Upper lobe of right lung (tissue), 1 donor: ENCODE measurements around the gene TLR9. TPM values are rescaled to one million over a fixed set of nuclear protein-coding genes. Genes with fewer than 3 reads are reported as not detected.

Experiments
- ATAC-seq: fragments of 200-7000 bp; cut with Tn5 transposase; one replicate; pipeline ENCODE4 v1.9.1; 2020; ENCODE audit warnings: mild to moderate bottlenecking, moderate library complexity
- DNase-seq: peaks from one replicate; pipeline ENCODE4 v3.0.0-alpha.2; 2020
- H3K27ac ChIP-seq: fragments of 200-600 bp; one replicate; pipeline ENCODE4 v1.8.0; 2022
- H3K27me3 ChIP-seq: fragments of 200-600 bp; one replicate; pipeline ENCODE4 v1.8.0; 2022; ENCODE audit warnings: mild to moderate bottlenecking
- H3K36me3 ChIP-seq: fragments of 200-600 bp; one replicate; pipeline ENCODE4 v1.8.0; 2022
- H3K4me1 ChIP-seq: fragments of 200-600 bp; one replicate; pipeline ENCODE4 v1.8.0; 2022
- H3K4me3 ChIP-seq: fragments of 200-600 bp; one replicate; pipeline ENCODE4 v1.8.0; 2022; ENCODE audit warnings: mild to moderate bottlenecking
- H3K9me3 ChIP-seq: fragments of 200-600 bp; one replicate; pipeline ENCODE4 v1.8.0; 2022
- CTCF ChIP-seq: fragments of 200-600 bp; IDR thresholded peaks from one replicate; pipeline ENCODE4 v1.8.0; 2022; ENCODE audit warnings: antibody characterized with exemption
- intact Hi-C: fragments of 100-400 bp; cut with DNase I; formaldehyde crosslinking; loops from one replicate; pipeline ENCODE4 v1.11.0; 2022
- total RNA-seq: library from RNA; stranded (reverse); fragmentation: NEBNext Ultra II Directional; extraction: Animal tissue kit (Norgen Biotek cat#: 25700); gene quantifications from one replicate; pipeline ENCODE4 v1.2.1, GENCODE V29; 2021
- donor health status: DM: no; HTN: yes; CAD: no; lungs with severe emphysema.

Gene TLR9
- total RNA-seq, 1 donor from 2014 or later: 0.87 TPM

- Histone ChIP-seq H3K27me3 (no peaks in the 10 kb centered on the region), H3K4me1 (peaks cover 33% of the 10 kb centered on the region), H3K36me3 (peaks cover 21% of the 10 kb centered on the region), H3K9me3 (no peaks in the 10 kb centered on the region), H3K27ac (peak overlapping the region; percentile 84), H3K4me3 (no peak overlapping the region)
- ATAC-seq: no peak
- DNase-seq: peak; percentile 49
- no peak for TF ChIP-seq CTCF
- intact Hi-C loops: no loop called here
Measured at GRCh38 chr3:52236424-52236886, 11.0 kb upstream of the TLR9 start.

- TF ChIP-seq CTCF: no peak
- Histone ChIP-seq H3K4me1 (peaks cover 25% of the 10 kb centered on the region), H3K9me3 (no peaks in the 10 kb centered on the region), H3K27ac (no peak overlapping the region), H3K4me3 (no peak overlapping the region), H3K36me3 (peaks cover 38% of the 10 kb centered on the region), H3K27me3 (no peaks in the 10 kb centered on the region)
- DNase-seq (peak; percentile 54), ATAC-seq (no peak)
- intact Hi-C loops: loop anchor here (5.0 kb wide), 1 partner anchor 108 kb away; no protein-coding TSS in a partner anchor
Measured at GRCh38 chr3:52234516-52235447, 9.3 kb upstream of the TLR9 start.

- H3K27me3 ChIP-seq: no peaks in the 10 kb centered on the region
- intact Hi-C loops: loop anchor here (5.0 kb wide), 1 partner anchor 108 kb away; no protein-coding TSS in a partner anchor
- DNase-seq: no peak
- ATAC-seq: no peak
- H3K36me3 ChIP-seq: peaks cover 46% of the 10 kb centered on the region
- TF ChIP-seq CTCF: no peak
- H3K4me3 ChIP-seq: no peak overlapping the region
- peaks cover 23% of the 10 kb centered on the region for H3K4me1 ChIP-seq
- no peaks in the 10 kb centered on the region for H3K9me3 ChIP-seq
- no peak overlapping the region for H3K27ac ChIP-seq
Measured at GRCh38 chr3:52233968-52234367, 8.5 kb upstream of the TLR9 start.

GRCh38 chr3:52233108-52233591, 7.7 kb upstream of the TLR9 start:
- DNase-seq (no peak), ATAC-seq (no peak)
- Histone ChIP-seq H3K9me3 (no peaks in the 10 kb centered on the region), H3K27ac (no peak overlapping the region), H3K4me1 (peaks cover 19% of the 10 kb centered on the region), H3K4me3 (no peak overlapping the region), H3K36me3 (peaks cover 55% of the 10 kb centered on the region), H3K27me3 (no peaks in the 10 kb centered on the region)
- no peak for TF ChIP-seq CTCF
- intact Hi-C loops: loop anchor here (5.0 kb wide), 1 partner anchor 109 kb away; no protein-coding TSS in a partner anchor

- peak; percentile 59 for DNase-seq
- TF ChIP-seq CTCF: peak; percentile 22
- no peaks in the 10 kb centered on the region for H3K9me3 ChIP-seq
- peaks cover 58% of the 10 kb centered on the region for H3K36me3 ChIP-seq
- peaks cover 13% of the 10 kb centered on the region for H3K4me1 ChIP-seq
- H3K27me3 ChIP-seq: no peaks in the 10 kb centered on the region
- H3K27ac ChIP-seq: no peak overlapping the region
- no peak overlapping the region for H3K4me3 ChIP-seq
- intact Hi-C loops: loop anchor here (5.0 kb wide), 1 partner anchor 110 kb away; no protein-coding TSS in a partner anchor
- ATAC-seq: no peak
Measured at GRCh38 chr3:52232279-52233107, 7.0 kb upstream of the TLR9 start.
